ENCODE results near the gene WNT3A. TPM values are rescaled to one million over a fixed set of nuclear protein-coding genes. Genes with fewer than 3 reads are reported as not detected.

The WNT3A gene
- total RNA-seq, 2 experiments from 2014 or later = 0.08 to 0.14 TPM

GRCh38 chr1:228007049-228007800, 427 bp downstream of the WNT3A start:
- Histone ChIP-seq H3K27me3 (ENCODE audit: control insufficient read depth in 1 of 2, insufficient read depth in 2 of 2, low read length in 2 of 2) (peaks cover 50 to 61% of the 10 kb centered on the region in 2 experiments), H3K27ac (ENCODE audit: low read depth in 1 of 2, low read length in 2 of 2) (no peak overlapping the region), H3K4me3 (ENCODE audit: low read length) (no peak overlapping the region), H3K9me3 (ENCODE audit: control insufficient read depth in 1 of 2, insufficient read depth in 1 of 2, low read length in 2 of 2) (peaks cover 0 to 10% of the 10 kb centered on the region in 2 experiments), H3K36me3 (ENCODE audit: insufficient read depth, low read length) (no peaks in the 10 kb centered on the region), H3K4me1 (ENCODE audit: insufficient read depth, low read length) (peaks cover 30% of the 10 kb centered on the region)
- TF ChIP-seq, protein P1, sequence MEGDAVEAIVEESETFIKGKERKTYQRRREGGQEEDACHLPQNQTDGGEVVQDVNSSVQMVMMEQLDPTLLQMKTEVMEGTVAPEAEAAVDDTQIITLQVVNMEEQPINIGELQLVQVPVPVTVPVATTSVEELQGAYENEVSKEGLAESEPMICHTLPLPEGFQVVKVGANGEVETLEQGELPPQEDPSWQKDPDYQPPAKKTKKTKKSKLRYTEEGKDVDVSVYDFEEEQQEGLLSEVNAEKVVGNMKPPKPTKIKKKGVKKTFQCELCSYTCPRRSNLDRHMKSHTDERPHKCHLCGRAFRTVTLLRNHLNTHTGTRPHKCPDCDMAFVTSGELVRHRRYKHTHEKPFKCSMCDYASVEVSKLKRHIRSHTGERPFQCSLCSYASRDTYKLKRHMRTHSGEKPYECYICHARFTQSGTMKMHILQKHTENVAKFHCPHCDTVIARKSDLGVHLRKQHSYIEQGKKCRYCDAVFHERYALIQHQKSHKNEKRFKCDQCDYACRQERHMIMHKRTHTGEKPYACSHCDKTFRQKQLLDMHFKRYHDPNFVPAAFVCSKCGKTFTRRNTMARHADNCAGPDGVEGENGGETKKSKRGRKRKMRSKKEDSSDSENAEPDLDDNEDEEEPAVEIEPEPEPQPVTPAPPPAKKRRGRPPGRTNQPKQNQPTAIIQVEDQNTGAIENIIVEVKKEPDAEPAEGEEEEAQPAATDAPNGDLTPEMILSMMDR (IDR thresholded peaks at IDR 0.05) = no peak
- Mint-ChIP-seq H3K27me3 (peaks cover 76% of the 10 kb centered on the region), H3K4me3 (no peak overlapping the region), H3K4me1 (ENCODE audit: low read depth) (peaks cover 4% of the 10 kb centered on the region), H3K9me3 (no peaks in the 10 kb centered on the region), H3K36me3 (ENCODE audit: low read depth) (no peaks in the 10 kb centered on the region), H3K27ac (no peak overlapping the region)
- DNase-seq = peak in 1 of 14 experiments; percentile 21
- ChIA-PET CTCF (no interaction called here), POLR2A (no interaction called here)
- intact Hi-C loops (cut with DNase I, micrococcal nuclease) = no loop called here
- no peak for ATAC-seq (ENCODE audit: poor library complexity)

GRCh38 chr1:228007801-228008341, 1.1 kb downstream of the WNT3A start:
- no peak overlapping the region for H3K27ac Mint-ChIP-seq
- peak overlapping the region; percentile 51 for H3K4me3 Mint-ChIP-seq
- ChIA-PET CTCF (no interaction called here), POLR2A (no interaction called here)
- Histone ChIP-seq H3K4me3 (ENCODE audit: low read length) (no peak overlapping the region), H3K4me1 (ENCODE audit: insufficient read depth, low read length) (peaks cover 30% of the 10 kb centered on the region), H3K27me3 (ENCODE audit: control insufficient read depth in 1 of 2, insufficient read depth in 2 of 2, low read length in 2 of 2) (peaks cover 50 to 61% of the 10 kb centered on the region in 2 experiments), H3K27ac (ENCODE audit: low read depth in 1 of 2, low read length in 2 of 2) (no peak overlapping the region), H3K36me3 (ENCODE audit: insufficient read depth, low read length) (no peaks in the 10 kb centered on the region), H3K9me3 (ENCODE audit: control insufficient read depth in 1 of 2, insufficient read depth in 1 of 2, low read length in 2 of 2) (peaks cover 0 to 10% of the 10 kb centered on the region in 2 experiments)
- TF ChIP-seq, protein P1 (IDR thresholded peaks at IDR 0.05) = no peak
- H3K4me1 Mint-ChIP-seq (ENCODE audit: low read depth) = peaks cover 4% of the 10 kb centered on the region
- no peaks in the 10 kb centered on the region for H3K9me3 Mint-ChIP-seq
- intact Hi-C loops (cut with DNase I, micrococcal nuclease) = no loop called here
- ATAC-seq (ENCODE audit: poor library complexity) (no peak), DNase-seq (peak in 1 of 14 experiments; percentile 25)
- H3K27me3 Mint-ChIP-seq = peaks cover 70% of the 10 kb centered on the region
- no peaks in the 10 kb centered on the region for H3K36me3 Mint-ChIP-seq (ENCODE audit: low read depth)

- POLR2A ChIA-PET = no interaction called here
- Histone ChIP-seq H3K36me3 (ENCODE audit: insufficient read depth, low read length) (no peaks in the 10 kb centered on the region), H3K4me1 (ENCODE audit: insufficient read depth, low read length) (peaks cover 30% of the 10 kb centered on the region), H3K4me3 (ENCODE audit: low read length) (peak overlapping the region; percentile 40), H3K9me3 (ENCODE audit: control insufficient read depth in 1 of 2, insufficient read depth in 1 of 2, low read length in 2 of 2) (peaks cover 0 to 10% of the 10 kb centered on the region in 2 experiments), H3K27ac (ENCODE audit: low read depth in 1 of 2, low read length in 2 of 2) (no peak overlapping the region), H3K27me3 (ENCODE audit: control insufficient read depth in 1 of 2, insufficient read depth in 2 of 2, low read length in 2 of 2) (peaks cover 50 to 58% of the 10 kb centered on the region in 2 experiments)
- CTCF ChIA-PET = no interaction called here
- Mint-ChIP-seq H3K36me3 (ENCODE audit: low read depth) (no peaks in the 10 kb centered on the region), H3K4me1 (ENCODE audit: low read depth) (peaks cover 4% of the 10 kb centered on the region), H3K27me3 (peaks cover 66% of the 10 kb centered on the region), H3K27ac (no peak overlapping the region), H3K9me3 (no peaks in the 10 kb centered on the region), H3K4me3 (peak overlapping the region; percentile 42)
- DNase-seq (peak in 1 of 14 experiments; percentile 14), ATAC-seq (ENCODE audit: poor library complexity) (no peak)
- TF ChIP-seq, protein P1 (IDR thresholded peaks at IDR 0.05) = no peak
- intact Hi-C loops (cut with DNase I, micrococcal nuclease) = no loop called here
These were observed 1.8 kb downstream of the WNT3A start for GRCh38 chr1:228008391-228009115.

Measured in CD4-positive, alpha-beta T cell (primary cell).